HCT116 (cell line): ENCODE results near the gene ZNF93. TPM values are rescaled to one million over a fixed set of nuclear protein-coding genes. Genes with fewer than 3 reads are reported as not detected.

ENCODE experiments used
- ATAC-seq: fragments of 200-7000 bp; cut with Tn5 transposase; 2 replicates; pipeline ENCODE4 v1.9.1; 2020; ENCODE audit warnings: mild to moderate bottlenecking, moderate library complexity
- BruUV-seq: library from RNA; stranded (reverse); fragments of 400-500 nt; replicated peaks from 2 replicates; lab custom pipeline; 2021; lab: Mats Ljungman, UMichigan
- CTCF ChIA-PET: fragments of 300-600 bp; sonication (Branson Sonifier 250); formaldehyde crosslinking; loops from one replicate; lab custom pipeline; 2021; ENCODE audit warnings: antibody characterized with exemption; lab: Charles Lee
- POLR2A ChIA-PET: fragments of 300-600, 350-600 bp; sonication (Branson Sonifier 250); formaldehyde crosslinking; loops from one replicate; lab custom pipeline; 2021; ENCODE audit warnings: antibody characterized with exemption; lab: Charles Lee
- RAD21 ChIA-PET, 2 experiments: fragments of 300-600 bp; sonication (Branson Sonifier 250); formaldehyde crosslinking; loops; one replicate each; lab custom pipeline; 2023; ENCODE audit warnings: low total read pairs in 2 of 2; ENCODE audit not compliant: uncharacterized antibody in 2 of 2, unreplicated experiment in 2 of 2, low non-redundant PET in 1 of 2; lab: Charles Lee
- DNase-seq: peaks from one replicate; pipeline ENCODE4 v3.0.0-alpha.2; 2010; ENCODE audit warnings: low read depth, low spot score
- H2AFZ ChIP-seq: fragments of 200-600 bp; shearing (Covaris generic), sonication (generic); 2 replicates; pipeline ENCODE4 v1.6.1; 2017; ENCODE audit warnings: low read depth, mixed run types, mixed read lengths, antibody characterized with exemption, low read length; ENCODE audit not compliant: poor library complexity, severe bottlenecking
- H3K27ac ChIP-seq: 2 replicates; pipeline ENCODE4 v1.5.1; 2012; ENCODE audit warnings: low read depth, low read length
- H3K27me3 ChIP-seq: fragments of 200-600 bp; sonication (generic); 2 replicates; pipeline ENCODE4 v1.6.1; 2016; ENCODE audit warnings: mixed run types, low read length, mixed read lengths; ENCODE audit not compliant: insufficient read depth
- H3K36me3 ChIP-seq, 2 experiments: fragments of 200-500 bp in 1 of 2; fragments of 200-600 bp in 1 of 2; sonication (Bioruptor generic) in 1 of 2; sonication (generic) in 1 of 2; 2 replicates each; pipeline versions ENCODE4 v1.5.1 to v1.6.1; 2014 to 2016; ENCODE audit warnings: low read length in 2 of 2, inconsistent platforms in 1 of 2, mixed read lengths in 1 of 2, mixed run types in 1 of 2; ENCODE audit not compliant: insufficient read depth in 2 of 2, control insufficient read depth in 1 of 2
- H3K4me1 ChIP-seq, 2 experiments: fragments of 200-600 bp in 1 of 2; sonication (generic) in 1 of 2; 2 replicates each; pipeline versions ENCODE4 v1.5.1 to v1.6.1; 2012 to 2017; ENCODE audit warnings: low read length in 2 of 2, inconsistent platforms in 1 of 2, mild to moderate bottlenecking in 1 of 2, mixed read lengths in 1 of 2, mixed run types in 1 of 2, moderate library complexity in 1 of 2; ENCODE audit not compliant: insufficient read depth in 2 of 2, control insufficient read depth in 1 of 2
- H3K4me2 ChIP-seq: fragments of 200-600 bp; sonication (generic); 2 replicates; pipeline ENCODE4 v1.6.1; 2017; ENCODE audit warnings: mixed run types, low read length, mixed read lengths
- H3K4me3 ChIP-seq, 2 experiments: fragments of 200-600 bp in 1 of 2; sonication (generic) in 1 of 2; replicated peaks in 1 of 2; 2 replicates each; pipeline ENCODE4 v1.5.1; 2011 to 2016; ENCODE audit warnings: low read length in 2 of 2, control low read depth in 1 of 2, low read depth in 1 of 2, mild to moderate bottlenecking in 1 of 2, mixed read lengths in 1 of 2, mixed run types in 1 of 2
- H3K79me2 ChIP-seq: fragments of 200-600 bp; sonication (generic); 2 replicates; pipeline ENCODE4 v1.6.1; 2017; ENCODE audit warnings: mild to moderate bottlenecking, mixed run types, low read length, moderate library complexity, mixed read lengths; ENCODE audit not compliant: insufficient read depth
- H3K9ac ChIP-seq: fragments of 200-600 bp; sonication (generic); 2 replicates; pipeline ENCODE4 v1.6.1; 2016; ENCODE audit warnings: low read length, mixed read lengths
- H3K9me2 ChIP-seq: fragments of 200-600 bp; sonication (generic), shearing (Covaris generic); 2 replicates; pipeline ENCODE4 v1.6.1; 2017; ENCODE audit warnings: mixed run types, mild to moderate bottlenecking, moderate library complexity; ENCODE audit not compliant: insufficient read depth
- H3K9me3 ChIP-seq, 2 experiments: fragments of 200-500 bp in 1 of 2; fragments of 200-600 bp in 1 of 2; sonication (Bioruptor generic) in 1 of 2; sonication (generic) in 1 of 2; 2 replicates each; pipeline ENCODE4 v1.6.1; 2014 to 2017; ENCODE audit warnings: low read length in 2 of 2, mixed read lengths in 2 of 2, inconsistent platforms in 1 of 2, low read depth in 1 of 2, mild to moderate bottlenecking in 1 of 2, mixed run types in 1 of 2, moderate library complexity in 1 of 2; ENCODE audit not compliant: control insufficient read depth in 1 of 2, insufficient read depth in 1 of 2
- H4K20me1 ChIP-seq: fragments of 200-600 bp; sonication (generic), shearing (Covaris generic); 2 replicates; pipeline ENCODE4 v1.6.1; 2017; ENCODE audit warnings: mixed run types, mild to moderate bottlenecking, moderate library complexity; ENCODE audit not compliant: insufficient read depth
- CEBPB ChIP-seq: IDR thresholded peaks from 2 replicates; pipeline ENCODE4 v1.6.1; 2012; ENCODE audit warnings: low read depth
- EGR1 ChIP-seq: IDR thresholded peaks from 2 replicates; pipeline ENCODE4 v1.6.1; 2012; ENCODE audit warnings: low read depth
- JUND ChIP-seq: IDR thresholded peaks from 2 replicates; pipeline ENCODE4 v1.6.1; 2012
- MAX ChIP-seq: IDR thresholded peaks from 2 replicates; pipeline ENCODE4 v1.6.1; 2012
- POLR2A ChIP-seq: IDR thresholded peaks from 2 replicates; pipeline ENCODE4 v1.7.0; 2011; ENCODE audit warnings: borderline replicate concordance; ENCODE audit not compliant: insufficient read depth, insufficient read length; ENCODE audit errors: extremely low read depth
- POLR2AphosphoS5 ChIP-seq: IDR thresholded peaks from 2 replicates; pipeline ENCODE4 v1.6.1; 2011; ENCODE audit warnings: mild to moderate bottlenecking, low read depth, low read length, moderate library complexity
- SIN3A ChIP-seq: IDR thresholded peaks from 2 replicates; pipeline ENCODE4 v1.6.1; 2012; ENCODE audit warnings: low read depth
- SP1 ChIP-seq: IDR thresholded peaks from 2 replicates; pipeline ENCODE4 v1.6.1; 2012; ENCODE audit warnings: low read depth
- SRF ChIP-seq: IDR thresholded peaks from 2 replicates; pipeline ENCODE4 v1.6.1; 2012; ENCODE audit warnings: low read depth
- TCF7L2 ChIP-seq: IDR thresholded peaks from 2 replicates; pipeline ENCODE4 v1.7.0; 2011; ENCODE audit warnings: borderline replicate concordance, inconsistent platforms; ENCODE audit not compliant: insufficient read depth, insufficient read length; ENCODE audit errors: extremely low read depth
- ZBTB33 ChIP-seq: IDR thresholded peaks from 2 replicates; pipeline ENCODE4 v1.6.1; 2011; ENCODE audit warnings: mild to moderate bottlenecking, low read length, moderate library complexity; ENCODE audit not compliant: insufficient replicate concordance; ENCODE audit errors: extremely low read depth
- ZFX ChIP-seq: fragments of 450-650 bp; IDR thresholded peaks from 2 replicates; pipeline ENCODE4 v1.6.1; 2017
- ZNF274 ChIP-seq: fragments of 200-500 bp; sonication (Bioruptor generic); IDR thresholded peaks from 2 replicates; pipeline ENCODE4 v1.6.1; 2014; ENCODE audit warnings: mild to moderate bottlenecking, low read depth, low read length, inconsistent platforms
- intact Hi-C: fragments of 100-400 bp; cut with micrococcal nuclease; formaldehyde crosslinking; loops from 2 replicates; pipeline ENCODE4 v1.10.0; 2022
- total RNA-seq: library from RNA; stranded (reverse); gene quantifications from one replicate; pipeline ENCODE4 v1.2.1, GENCODE V29; 2021; ENCODE audit not compliant: unreplicated experiment

Gene ZNF93
- total RNA-seq, 1 experiment from 2014 or later, result not detected

GRCh38 chr19:19938449-19938848 lies 37.7 kb downstream of the ZNF93 start:
- H3K9ac ChIP-seq, result no peak overlapping the region
- TF ChIP-seq POLR2A, result no peak
- TF ChIP-seq ZNF274, result no peak
- TF ChIP-seq SP1, result no peak
- no peak for TF ChIP-seq MAX
- TF ChIP-seq CEBPB, result no peak
- no peak for TF ChIP-seq POLR2AphosphoS5
- TF ChIP-seq SIN3A, result no peak
- TF ChIP-seq SRF, result no peak
- TF ChIP-seq EGR1, result no peak
- TF ChIP-seq TCF7L2, result no peak
- TF ChIP-seq JUND, result no peak
- no peak for TF ChIP-seq ZFX
- TF ChIP-seq ZBTB33, result no peak
- intact Hi-C loops, result no loop called here
- H3K9me2 ChIP-seq, result no peaks in the 10 kb centered on the region
- ChIA-PET CTCF (no interaction called here), RAD21 (no interaction called here), POLR2A (no interaction called here)
- H3K4me3 ChIP-seq, result no peak overlapping the region
- DNase-seq (no peak), ATAC-seq (no peak)
- H3K9me3 ChIP-seq, result peaks cover 0 to 14% of the 10 kb centered on the region in 2 experiments; a peak in 2 of 4 replicates
- no peaks in the 10 kb centered on the region for H3K27me3 ChIP-seq
- H4K20me1 ChIP-seq, result no peaks in the 10 kb centered on the region
- BruUV-seq, result no TSS peak
- no peak overlapping the region for H3K4me2 ChIP-seq
- no peaks in the 10 kb centered on the region for H3K4me1 ChIP-seq
- H3K79me2 ChIP-seq, result no peaks in the 10 kb centered on the region
- no peak overlapping the region for H3K27ac ChIP-seq
- H3K36me3 ChIP-seq, result no peaks in the 10 kb centered on the region
- H2AFZ ChIP-seq, result no peak overlapping the region
